Body of pancreas (tissue), 4 donors: ENCODE data around the gene CHST2.

Experiments used
- POLR2A ChIP-seq, 3 donors: fragments of 450-650 bp; IDR thresholded peaks; one replicate each; pipeline ENCODE4 v1.6.1; 2016; ENCODE audit warnings: antibody characterized with exemption in 3 of 3, mild to moderate bottlenecking in 2 of 3
- TF ChIP-seq, protein P1 (sequence below), 7 experiments: fragments of 450-650 bp in 4 of 7; fragments of 200-600 bp in 3 of 7; sonication (generic) in 3 of 7; IDR thresholded peaks; one replicate each; pipeline ENCODE4 v1.5.1; 2016 to 2019; ENCODE audit warnings: antibody characterized with exemption in 7 of 7

DNA sequence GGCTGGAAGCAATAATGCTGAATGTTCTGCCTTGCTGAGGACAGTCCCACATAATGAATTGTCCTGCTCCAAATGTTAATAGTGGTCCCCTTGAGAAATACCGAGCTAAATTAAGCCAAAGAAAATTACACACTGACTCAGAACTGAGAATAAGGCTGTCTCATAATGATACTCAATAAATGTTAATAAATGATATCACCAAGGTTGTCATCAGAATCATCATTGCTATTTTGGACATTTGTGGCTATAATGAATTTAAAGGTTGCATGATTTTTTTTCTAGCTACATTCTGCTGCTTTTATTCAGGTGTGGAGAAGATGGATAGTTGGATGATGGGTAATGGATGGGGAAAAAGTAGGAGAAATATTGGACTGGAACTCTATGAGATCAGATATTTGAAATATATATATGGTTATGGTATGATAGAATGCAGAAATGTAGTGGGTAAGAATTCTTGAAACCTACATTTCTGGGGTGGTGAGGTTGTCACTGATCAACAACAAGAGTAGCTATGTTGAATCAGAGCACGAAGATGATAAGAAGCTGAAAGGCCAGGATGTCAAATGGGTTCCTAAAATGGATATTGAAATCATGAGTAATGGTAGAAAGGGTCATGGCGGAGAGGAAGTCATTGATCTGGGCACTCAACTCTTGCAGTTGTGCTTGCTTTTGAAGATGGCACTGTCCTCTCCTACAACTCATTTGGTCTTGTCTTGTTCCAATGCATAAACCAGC, 12.8 kb downstream of the CHST2 start:
- TF ChIP-seq, protein P1, sequence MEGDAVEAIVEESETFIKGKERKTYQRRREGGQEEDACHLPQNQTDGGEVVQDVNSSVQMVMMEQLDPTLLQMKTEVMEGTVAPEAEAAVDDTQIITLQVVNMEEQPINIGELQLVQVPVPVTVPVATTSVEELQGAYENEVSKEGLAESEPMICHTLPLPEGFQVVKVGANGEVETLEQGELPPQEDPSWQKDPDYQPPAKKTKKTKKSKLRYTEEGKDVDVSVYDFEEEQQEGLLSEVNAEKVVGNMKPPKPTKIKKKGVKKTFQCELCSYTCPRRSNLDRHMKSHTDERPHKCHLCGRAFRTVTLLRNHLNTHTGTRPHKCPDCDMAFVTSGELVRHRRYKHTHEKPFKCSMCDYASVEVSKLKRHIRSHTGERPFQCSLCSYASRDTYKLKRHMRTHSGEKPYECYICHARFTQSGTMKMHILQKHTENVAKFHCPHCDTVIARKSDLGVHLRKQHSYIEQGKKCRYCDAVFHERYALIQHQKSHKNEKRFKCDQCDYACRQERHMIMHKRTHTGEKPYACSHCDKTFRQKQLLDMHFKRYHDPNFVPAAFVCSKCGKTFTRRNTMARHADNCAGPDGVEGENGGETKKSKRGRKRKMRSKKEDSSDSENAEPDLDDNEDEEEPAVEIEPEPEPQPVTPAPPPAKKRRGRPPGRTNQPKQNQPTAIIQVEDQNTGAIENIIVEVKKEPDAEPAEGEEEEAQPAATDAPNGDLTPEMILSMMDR (IDR thresholded peaks at IDR 0.05), result no peak
- no peak for TF ChIP-seq POLR2A (IDR thresholded peaks at IDR 0.05)
